GOT3 (cell line): Measurements from ENCODE around the gene NEU4.
"Not testable (repeated sequence)": the region's sequence is repeated elsewhere in the genome, so short reads cannot be mapped to it uniquely, and the experiment has no call there.

Experiments used
- DNase-seq: peaks from one replicate; lab custom pipeline; 2025; ENCODE audit warnings: mixed read lengths; lab: John Stamatoyannopoulos, UW

NEU4 gene

GRCh38 chr2:241775223-241776177 is 33.5 kb upstream of the NEU4 start:
- DNase-seq, result no peak

GRCh38 chr2:241776336-241777169 is 32.4 kb upstream of the NEU4 start, which contains the start of gene GAL3ST2:
TSS of gene GAL3ST2 (plus strand) at chr2:241776822. CDS start at chr2:241776956, 134 bp downstream.
- DNase-seq, result no peak

- DNase-seq, result no peak
Observed at GRCh38 chr2:241777170-241777685, 31.8 kb upstream of the NEU4 start.

- DNase-seq, result no peak
Observed at GRCh38 chr2:241777686-241778627, 31.0 kb upstream of the NEU4 start.

- DNase-seq, result no peak
Observed at GRCh38 chr2:241780939-241781569, 27.9 kb upstream of the NEU4 start.

GRCh38 chr2:241782053-241782452 is 26.9 kb upstream of the NEU4 start:
- DNase-seq, result not testable (repeated sequence)

DNA sequence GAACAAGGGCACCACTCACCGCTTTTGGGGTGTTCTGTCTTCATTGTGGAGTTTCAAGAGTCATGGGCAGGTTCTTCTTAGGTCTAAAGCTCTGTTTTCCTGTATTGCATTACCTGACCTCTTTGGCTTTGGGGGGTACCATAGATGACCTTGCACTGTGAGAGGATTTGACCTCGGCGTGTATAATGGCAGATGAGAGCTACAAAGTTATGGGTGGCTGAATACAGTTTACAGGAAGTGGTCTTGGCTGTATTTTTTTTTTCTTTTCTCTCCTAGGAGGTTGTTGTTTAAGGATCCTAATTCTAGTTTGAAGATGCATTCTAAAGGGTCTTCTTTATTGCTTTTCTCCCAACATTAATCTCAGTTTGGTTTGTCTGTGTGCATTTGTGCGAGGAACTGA is 20.9 kb upstream of the NEU4 start:
- no peak for DNase-seq

DNA sequence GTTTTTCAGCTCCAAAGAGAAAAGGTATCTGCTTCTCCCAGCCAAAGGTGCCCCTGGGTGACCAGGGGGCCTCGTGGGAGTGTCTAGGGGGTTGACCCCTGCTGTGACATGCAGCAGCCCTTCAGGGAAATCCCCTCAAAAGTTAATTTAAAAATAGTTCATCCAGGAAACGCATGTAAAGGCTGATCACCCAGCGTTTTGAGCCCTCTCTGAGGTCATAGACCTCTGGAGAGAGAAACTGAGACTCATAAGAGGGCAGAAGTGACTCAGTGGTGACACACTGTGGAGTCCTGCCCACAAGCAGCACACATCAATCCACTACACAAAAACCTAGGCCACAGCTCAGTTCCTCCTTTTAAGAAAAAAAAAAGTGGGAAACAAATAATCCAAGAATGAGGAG is 20.4 kb upstream of the NEU4 start:
- DNase-seq, result no peak

- DNase-seq, result not testable (repeated sequence)
Observed at GRCh38 chr2:241791385-241791784, 17.6 kb upstream of the NEU4 start.

- DNase-seq, result no peak
Observed at GRCh38 chr2:241793385-241793784, 15.6 kb upstream of the NEU4 start.

GRCh38 chr2:241794250-241794823 is 14.7 kb upstream of the NEU4 start:
- no peak for DNase-seq

- DNase-seq, result no peak
Observed at GRCh38 chr2:241795021-241795999, 13.7 kb upstream of the NEU4 start.

DNA sequence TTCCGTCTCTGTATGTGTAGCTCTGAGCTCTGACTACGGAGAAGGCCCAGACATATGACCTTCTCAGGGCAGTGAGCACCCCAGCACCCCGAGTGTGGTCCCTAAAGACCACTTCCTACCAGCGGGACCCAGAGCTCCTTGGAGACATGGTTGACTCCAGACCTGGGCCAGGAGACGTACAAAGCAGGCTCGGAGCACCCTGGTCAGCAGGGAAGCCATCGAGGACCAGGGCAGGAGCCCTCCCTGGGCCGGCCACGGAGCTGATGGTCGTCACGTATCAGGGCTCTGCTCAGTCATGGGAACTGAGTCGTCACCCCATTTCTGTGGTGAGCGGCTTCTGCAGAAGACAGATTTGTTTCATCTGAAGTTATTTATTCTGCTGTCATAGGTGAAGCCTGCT is 12.8 kb upstream of the NEU4 start:
- no peak for DNase-seq

- DNase-seq, result no peak
Observed at GRCh38 chr2:241796610-241797138, 12.3 kb upstream of the NEU4 start.

DNA sequence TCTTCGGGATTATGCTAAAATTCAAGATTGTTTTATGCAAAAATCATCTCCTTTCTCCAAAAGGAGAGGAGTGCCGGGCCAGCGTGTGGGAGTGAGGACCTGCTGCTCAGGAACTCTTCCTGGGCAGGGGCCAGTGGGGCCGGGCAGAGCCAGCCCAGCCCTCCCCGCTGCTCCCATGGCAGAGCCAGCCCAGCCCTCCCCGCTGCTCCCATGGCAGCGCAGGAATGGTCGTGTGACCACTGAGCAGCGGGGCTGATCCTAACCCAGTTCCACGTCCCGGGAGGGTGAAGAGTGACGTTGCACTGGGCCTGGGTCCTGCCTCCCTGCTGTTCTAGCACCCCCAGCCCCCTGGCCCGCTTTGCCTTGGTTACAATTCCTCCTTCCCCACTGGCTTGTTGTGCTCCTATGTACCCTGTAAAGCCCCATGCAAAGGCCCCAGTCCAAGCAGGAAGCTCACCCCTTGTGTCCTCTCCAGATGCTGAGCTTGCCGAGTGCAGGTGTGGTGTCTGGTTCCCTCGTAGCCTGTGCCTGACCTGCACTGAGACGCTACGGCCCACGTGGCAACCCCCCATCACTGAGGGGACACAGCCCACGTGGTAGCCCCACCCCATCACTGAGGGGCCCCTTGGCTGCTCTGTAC is 11.4 kb upstream of the NEU4 start:
- no peak for DNase-seq

- no peak for DNase-seq
Observed at GRCh38 chr2:241798081-241798630, 10.8 kb upstream of the NEU4 start.

- DNase-seq, result no peak
Observed at GRCh38 chr2:241798631-241799521, 10.1 kb upstream of the NEU4 start.
